Melanocyte of skin (primary cell): ENCODE measurements around the gene TAS2R50. TPM values are rescaled to one million over a fixed set of nuclear protein-coding genes. Genes with fewer than 3 reads are reported as not detected.

Experiments
- total RNA-seq, 2 donors: library from RNA; depleted of rRNA; stranded (reverse); fragments of >200 nt; gene quantifications; 2 replicates each; pipeline ENCODE4 v1.2.3, GENCODE V29; 2012

The TAS2R50 gene, protein sequence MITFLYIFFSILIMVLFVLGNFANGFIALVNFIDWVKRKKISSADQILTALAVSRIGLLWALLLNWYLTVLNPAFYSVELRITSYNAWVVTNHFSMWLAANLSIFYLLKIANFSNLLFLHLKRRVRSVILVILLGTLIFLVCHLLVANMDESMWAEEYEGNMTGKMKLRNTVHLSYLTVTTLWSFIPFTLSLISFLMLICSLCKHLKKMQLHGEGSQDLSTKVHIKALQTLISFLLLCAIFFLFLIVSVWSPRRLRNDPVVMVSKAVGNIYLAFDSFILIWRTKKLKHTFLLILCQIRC
- 1 to 10 TPM; 2.4 to 6.3 TPM for total RNA-seq

DNA sequence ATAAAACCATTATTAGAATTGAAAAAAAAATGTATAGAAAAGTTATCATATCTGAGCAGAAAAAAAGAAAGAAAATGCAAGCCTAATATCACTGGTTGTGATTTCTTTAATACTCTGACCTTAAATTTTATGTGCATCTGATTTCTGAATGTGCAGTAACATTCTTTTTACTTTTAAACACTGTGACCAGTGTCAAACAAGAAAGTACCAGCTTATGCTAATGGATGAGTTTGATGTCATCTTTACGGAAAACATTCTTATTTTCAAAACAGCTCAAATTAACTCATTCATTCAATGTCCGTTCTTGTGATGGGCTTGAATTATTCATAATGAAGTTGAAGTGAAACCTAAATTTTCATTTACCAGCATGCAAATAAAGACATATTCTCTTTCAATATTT is at the start of gene TAS2R50:
Gene TAS2R50, minus strand, starts transcription at position 101 of the 400 bp plus-strand sequence. Its CDS starts 52 bp downstream, at position 49.

DNA sequence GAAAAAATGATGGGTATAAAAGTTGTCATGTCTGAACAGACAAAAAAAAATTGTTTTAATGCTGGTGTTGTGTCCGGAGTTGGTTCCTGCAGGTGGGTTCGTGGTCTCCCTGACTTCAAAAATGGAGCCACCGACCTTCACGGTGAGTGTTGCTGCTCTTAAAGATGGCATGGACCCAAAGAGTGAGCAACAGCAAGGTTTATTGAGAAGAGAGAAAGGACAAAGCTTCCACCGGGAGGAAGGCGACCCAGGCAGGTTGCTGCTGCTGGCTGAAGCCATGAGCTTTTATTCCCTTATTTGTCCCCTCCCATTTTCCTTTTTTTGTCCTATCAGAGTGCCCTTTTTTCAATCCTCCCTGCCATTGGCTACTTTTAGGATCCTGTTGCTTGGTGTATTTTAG is 44.6 kb upstream of the TAS2R50 start, which contains the start of gene TAS2R31:
Gene TAS2R31, minus strand, starts transcription at position 101 of the 400 bp plus-strand sequence. Its CDS starts 72 bp downstream, at position 29.

DNA sequence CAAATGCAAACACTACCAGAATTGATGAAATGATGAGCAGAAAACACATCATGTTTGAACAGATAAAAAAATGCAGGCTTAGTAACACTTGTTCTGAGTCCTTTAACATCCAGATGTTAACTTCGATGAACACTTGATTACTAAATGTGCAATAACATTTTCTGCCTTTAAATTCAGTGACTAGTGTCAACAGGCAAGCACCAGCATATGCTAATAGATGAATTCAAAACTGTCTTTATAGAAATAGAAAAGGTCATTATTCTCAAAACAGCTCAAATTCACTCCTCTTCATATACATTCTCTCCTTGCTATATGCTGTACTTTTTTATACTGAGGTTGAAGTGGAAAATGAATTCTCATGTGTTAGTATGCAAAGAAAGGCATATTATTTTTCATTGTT is 35.8 kb upstream of the TAS2R50 start, which contains the start of gene TAS2R19:
Gene TAS2R19, minus strand, starts transcription at position 101 of the 400 bp plus-strand sequence. Its CDS starts 49 bp downstream, at position 52.

DNA sequence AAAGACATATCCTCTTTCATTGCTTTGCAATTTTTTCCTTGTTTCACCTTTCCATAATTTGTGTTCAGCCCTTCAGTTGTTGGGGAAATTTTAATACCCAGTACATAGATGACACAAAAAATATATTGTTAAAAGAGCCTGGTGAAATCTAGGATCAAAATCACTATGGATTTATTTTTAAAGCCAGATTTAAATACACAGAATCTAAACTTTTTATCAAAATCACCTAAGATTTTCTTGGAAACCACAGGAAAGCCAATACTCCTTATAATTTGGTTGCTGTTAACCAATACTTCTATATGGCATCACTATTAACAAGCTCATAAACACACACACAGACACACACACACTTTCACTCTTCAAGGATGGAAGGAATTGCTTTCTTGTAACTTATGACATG is 11.5 kb upstream of the TAS2R50 start, which contains the start of gene TAS2R20:
Gene TAS2R20, minus strand, starts transcription at position 101 of the 400 bp plus-strand sequence. CDS start 429 bp downstream, outside the sequence.

DNA sequence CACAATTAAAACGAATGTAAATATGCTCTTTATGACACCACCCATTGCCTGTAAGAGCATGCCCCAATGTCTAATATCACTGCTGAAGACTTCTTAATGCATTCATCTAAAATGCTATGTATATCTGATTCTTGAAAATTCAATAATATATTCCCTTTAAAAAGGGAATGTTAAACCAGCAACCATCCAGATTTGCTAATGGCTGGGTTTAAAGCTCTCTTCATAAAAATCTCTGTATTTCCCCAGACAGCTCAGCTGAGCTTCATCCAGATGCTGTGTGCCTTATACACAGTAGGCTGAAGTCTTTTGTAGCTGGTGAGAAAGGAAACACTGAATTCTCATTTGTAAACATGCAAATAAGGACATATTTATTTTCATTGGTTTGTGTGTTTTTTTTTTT is 47.5 kb downstream of the TAS2R50 start, which contains the start of gene TAS2R14:
Gene TAS2R14, minus strand, starts transcription at position 101 of the 400 bp plus-strand sequence. Its CDS starts 56 bp downstream, at position 45.

Other genes starting within 250 kb of the TAS2R50 start
- not detected for gene TAS2R7, start 184.3 kb downstream of the TAS2R50 start, total RNA-seq
- under 1 TPM; under 0.01 to 0.34 TPM for gene TAS2R8, start 179.6 kb downstream of the TAS2R50 start, total RNA-seq
- gene TAS2R9, start 176.7 kb downstream of the TAS2R50 start, total RNA-seq = under 1 TPM; 0.34 to 0.67 TPM
- 1 to 10 TPM in 1 of 2 donors, under 1 TPM in 1; 1.00 to 1.0 TPM for gene TAS2R10, start 160.6 kb downstream of the TAS2R50 start, total RNA-seq
- gene PRR4, start 137.4 kb downstream of the TAS2R50 start, total RNA-seq = 1 to 10 TPM; 1.4 to 2.7 TPM
- gene PRH1, start 102.7 kb downstream of the TAS2R50 start, total RNA-seq = 10 to 100 TPM; 14.0 to 25.5 TPM
- gene TAS2R13, start 77.3 kb downstream of the TAS2R50 start, total RNA-seq = 1 to 10 TPM; 1.7 to 3.0 TPM
- gene PRH2, start 57.7 kb downstream of the TAS2R50 start, total RNA-seq = not detected
- 1 to 10 TPM; 2.4 to 4.7 TPM for gene TAS2R14, start 47.6 kb downstream of the TAS2R50 start, total RNA-seq
- 1 to 10 TPM; 2.1 to 4.3 TPM for gene TAS2R20, start 11.4 kb upstream of the TAS2R50 start, total RNA-seq
- 1 to 10 TPM; 2.4 to 5.0 TPM for gene TAS2R19, start 35.7 kb upstream of the TAS2R50 start, total RNA-seq
- gene TAS2R31, start 44.5 kb upstream of the TAS2R50 start, total RNA-seq = 1 to 10 TPM; 3.3 to 4.1 TPM
- gene TAS2R46, start 75.4 kb upstream of the TAS2R50 start, total RNA-seq = 1 to 10 TPM; 1.7 to 4.0 TPM
- 1 to 10 TPM; 3.1 to 4.0 TPM for gene TAS2R43, start 105.4 kb upstream of the TAS2R50 start, total RNA-seq
- 1 to 10 TPM; 3.4 to 7.7 TPM for gene TAS2R30, start 147.7 kb upstream of the TAS2R50 start, total RNA-seq
- 1 to 10 TPM; 4.8 to 5.7 TPM for gene SMIM10L1, start 184.3 kb upstream of the TAS2R50 start, total RNA-seq
- gene TAS2R42, start 200.0 kb upstream of the TAS2R50 start, total RNA-seq = not detected